NCI-H748 (cell line): ENCODE results near the gene CDK13.
"Not testable (repeated sequence)": the region's sequence is repeated elsewhere in the genome, so short reads cannot be mapped to it uniquely, and the experiment has no call there.

Source experiments
- DNase-seq: peaks from one replicate; lab custom pipeline; 2025; ENCODE audit not compliant: unreplicated experiment; lab: John Stamatoyannopoulos, UW

The CDK13 gene

GRCh38 chr7:40095695-40096327 lies 145.8 kb downstream of the CDK13 start:
- DNase-seq = no peak

- DNase-seq = no peak
Observed at GRCh38 chr7:40097728-40098127, 147.7 kb downstream of the CDK13 start.

DNA sequence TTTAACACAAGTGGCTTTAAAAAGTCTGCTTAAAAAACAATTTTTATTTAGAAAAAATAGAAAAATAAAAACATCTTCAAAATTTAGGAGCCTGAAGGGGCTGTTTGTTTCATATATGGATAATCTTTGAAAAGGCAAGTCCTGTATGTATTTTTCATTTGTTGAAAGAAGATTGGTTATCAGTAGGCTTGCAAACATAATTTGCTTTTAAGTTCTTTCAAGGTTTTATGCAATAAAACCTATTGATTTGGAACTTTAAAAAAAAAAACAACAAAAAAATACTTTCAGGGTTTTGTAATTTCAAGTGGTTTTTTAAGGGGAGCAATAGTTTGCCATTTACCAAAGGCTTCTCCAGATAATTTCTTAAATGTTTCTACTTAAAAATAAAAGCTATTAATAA lies 148.8 kb downstream of the CDK13 start:
- DNase-seq = no peak

DNA sequence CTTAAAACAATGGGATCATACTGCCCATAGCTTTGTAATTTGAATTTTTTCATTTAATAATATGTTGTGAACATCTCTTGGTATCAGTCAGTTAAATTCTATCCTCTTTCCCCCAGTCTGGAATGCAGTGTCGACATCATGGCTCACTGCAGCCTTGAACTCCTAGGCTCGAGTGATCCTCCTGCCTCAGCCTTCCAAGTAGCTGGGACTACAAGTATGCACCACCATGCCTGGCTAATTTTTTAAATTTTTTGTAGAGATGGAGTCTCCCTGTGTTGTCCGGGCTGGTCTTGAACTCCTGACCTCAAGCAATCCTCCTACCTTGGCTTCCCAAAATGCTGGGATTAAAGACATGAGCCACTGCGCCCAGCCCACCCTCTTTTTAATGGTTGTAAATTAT lies 149.8 kb downstream of the CDK13 start:
- DNase-seq = no peak

DNA sequence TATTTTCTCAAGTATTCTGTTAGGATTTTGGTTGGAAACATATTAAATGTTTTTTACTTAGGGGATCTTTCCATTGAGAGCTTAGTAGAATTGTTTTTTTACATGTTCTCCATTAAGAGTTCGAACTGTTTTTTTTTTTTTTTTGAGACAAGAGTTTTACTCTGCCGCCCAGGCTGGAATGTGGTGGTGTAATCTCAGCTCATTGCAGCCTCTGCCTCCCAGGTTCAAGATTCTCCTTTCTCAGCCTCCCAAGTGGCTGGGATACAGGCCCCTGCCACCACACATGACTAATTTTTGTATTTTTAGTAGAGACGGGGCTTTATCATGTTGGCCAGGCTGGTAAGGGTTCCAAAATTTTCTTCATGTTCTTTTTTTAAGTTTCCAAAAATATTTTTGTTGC lies 151.1 kb downstream of the CDK13 start:
- DNase-seq = no peak

DNA sequence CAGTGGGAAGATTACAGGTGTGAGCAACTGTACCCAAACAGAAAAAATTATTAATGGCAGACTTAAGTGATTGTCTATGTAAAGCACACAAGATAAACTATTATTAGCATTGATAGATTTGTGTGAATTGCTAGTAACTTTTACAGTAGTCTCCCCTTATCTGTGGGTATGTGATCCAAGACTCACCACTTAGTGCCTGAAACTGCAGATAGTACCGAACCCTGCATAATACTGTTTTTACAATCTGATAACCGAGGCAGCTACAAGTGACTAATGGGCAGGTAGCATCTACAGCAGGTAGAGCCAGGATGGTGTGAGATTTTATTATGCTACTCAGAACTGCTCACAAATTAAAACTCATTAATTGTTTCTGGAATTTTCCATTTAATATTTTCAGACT lies 152.8 kb downstream of the CDK13 start:
- DNase-seq = no peak

- DNase-seq = no peak
Observed at GRCh38 chr7:40105879-40106473, 155.9 kb downstream of the CDK13 start.

GRCh38 chr7:40115936-40116335 lies 165.9 kb downstream of the CDK13 start:
- DNase-seq = no peak

- DNase-seq = not testable (repeated sequence)
Observed at GRCh38 chr7:40117199-40117598, 167.1 kb downstream of the CDK13 start.

DNA sequence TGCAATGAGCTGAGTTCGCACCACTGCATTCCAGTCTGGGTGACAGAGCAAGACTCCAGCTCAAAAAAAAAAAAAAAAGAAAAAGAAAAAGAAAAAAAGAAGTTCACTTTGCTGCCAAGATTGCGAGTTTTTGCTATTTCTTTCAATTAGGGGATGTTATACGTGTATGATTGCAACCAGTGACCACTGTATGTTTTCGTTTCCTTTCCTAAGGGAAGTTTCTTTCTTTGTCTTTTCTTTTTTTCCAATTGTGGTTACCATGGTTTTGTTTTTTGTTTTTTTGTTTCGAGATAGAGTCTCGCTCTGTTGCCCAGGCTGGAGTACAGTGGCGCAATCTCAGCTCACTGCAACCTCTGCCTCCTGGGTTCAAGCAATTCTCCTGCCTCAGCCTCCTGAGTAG lies 168.1 kb downstream of the CDK13 start:
- not testable (repeated sequence) for DNase-seq

GRCh38 chr7:40120020-40120419 lies 170.0 kb downstream of the CDK13 start:
- DNase-seq = no peak

DNA sequence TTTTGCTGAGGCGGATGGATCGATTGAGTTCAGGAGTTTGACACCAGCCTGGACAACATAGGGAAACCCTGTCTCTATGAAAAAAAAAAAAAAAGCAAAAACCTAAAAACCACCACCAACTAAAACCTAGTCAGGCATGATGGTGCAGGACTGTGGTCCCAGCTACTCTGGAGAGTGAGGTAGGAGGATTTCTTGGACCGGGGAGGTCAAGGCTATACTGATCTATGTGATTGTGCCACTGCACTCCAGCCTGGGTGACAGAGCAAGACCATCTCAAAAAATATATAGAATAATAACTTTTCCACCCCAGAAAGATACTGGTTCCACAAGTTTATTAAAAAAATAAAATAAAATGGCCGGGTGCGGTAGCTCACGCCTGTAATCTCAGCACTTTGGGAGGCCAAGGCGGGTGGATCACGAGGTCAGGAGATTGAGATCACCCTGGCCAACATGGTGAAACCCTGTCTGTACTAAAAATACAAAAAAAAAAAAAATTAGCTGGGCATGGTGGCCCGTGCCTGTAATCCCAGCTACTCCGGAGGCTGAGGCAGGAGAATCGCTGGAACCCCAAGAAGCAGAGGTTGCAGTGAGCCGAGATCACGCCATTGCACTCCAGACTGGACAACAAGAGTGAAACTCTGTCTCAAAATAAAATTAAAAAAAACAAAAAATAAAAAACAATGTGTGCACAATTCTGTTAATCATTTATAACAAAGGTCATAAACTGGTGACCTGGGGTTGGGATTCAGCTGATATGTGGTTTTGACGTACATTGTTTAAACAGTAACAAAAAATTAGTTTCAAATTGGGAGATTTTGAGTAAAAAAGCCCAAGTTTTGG lies 172.3 kb downstream of the CDK13 start:
- DNase-seq = not testable (repeated sequence)

GRCh38 chr7:40122940-40123254 lies 172.8 kb downstream of the CDK13 start:
- DNase-seq = no peak

- peak; percentile 51 for DNase-seq
Observed at GRCh38 chr7:40133561-40134427, 183.7 kb downstream of the CDK13 start.

- peak; percentile 88 for DNase-seq
Observed at GRCh38 chr7:40134428-40135316, 184.6 kb downstream of the CDK13 start, which contains the start of the genes MPLKIP and SUGCT. Gene MPLKIP (minus strand): TSS chr7:40134622. CDS start chr7:40134567, 55 bp downstream. Gene SUGCT (plus strand): TSS chr7:40135005.

GRCh38 chr7:40135317-40135610 lies 185.2 kb downstream of the CDK13 start:
- DNase-seq = no peak

DNA sequence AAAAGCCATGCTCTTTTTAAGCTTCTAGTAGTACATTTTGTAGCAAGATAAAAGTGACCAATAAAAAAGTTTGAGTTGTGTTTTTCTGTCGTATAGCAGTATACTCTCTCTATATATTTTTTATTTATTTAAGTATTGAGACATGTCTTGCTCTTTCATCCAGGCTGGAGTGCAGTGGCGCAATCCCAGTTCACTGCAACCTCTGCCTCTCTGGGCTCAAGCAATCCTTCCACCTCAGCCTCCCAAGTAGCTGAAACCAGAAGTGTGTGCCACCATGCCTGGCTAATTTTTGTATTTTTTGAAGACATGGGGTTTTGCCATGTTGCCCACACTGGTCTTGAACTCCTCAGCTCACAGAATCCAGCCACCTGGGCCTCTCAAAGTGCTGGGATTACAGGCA lies 187.5 kb downstream of the CDK13 start:
- no peak for DNase-seq

GRCh38 chr7:40138973-40139372 lies 188.9 kb downstream of the CDK13 start:
- no peak for DNase-seq

- not testable (repeated sequence) for DNase-seq
Observed at GRCh38 chr7:40139891-40140290, 189.8 kb downstream of the CDK13 start.

DNA sequence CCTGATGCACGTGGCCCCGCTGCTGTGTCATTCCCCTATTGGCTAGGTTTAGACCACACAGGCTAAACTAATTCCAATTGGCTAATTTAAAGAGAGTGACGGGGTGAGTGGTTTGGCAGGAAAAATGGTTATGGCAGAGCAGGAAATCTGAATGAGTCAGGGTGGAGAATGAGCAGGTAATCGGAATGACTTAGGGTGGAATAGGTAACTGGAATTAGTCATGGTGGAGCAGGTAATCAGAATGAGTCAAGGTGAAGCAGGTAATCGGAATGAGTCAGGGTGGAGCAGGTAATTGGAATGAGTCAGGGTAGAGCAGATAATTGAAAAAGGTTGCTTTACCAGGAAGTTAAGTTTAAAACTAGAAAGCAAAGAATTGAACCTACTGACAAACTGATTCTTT lies 191.9 kb downstream of the CDK13 start:
- DNase-seq = not testable (repeated sequence)
